ENCODE data around the gene ATAD1. TPM values are rescaled to one million over a fixed set of nuclear protein-coding genes. Genes with fewer than 3 reads are reported as not detected.

ATAD1 gene
- total and polyA plus RNA-seq, 2 of the 4 experiments (the other 2 are of a cell fraction) = 12.7 to 21.9 TPM

DNA sequence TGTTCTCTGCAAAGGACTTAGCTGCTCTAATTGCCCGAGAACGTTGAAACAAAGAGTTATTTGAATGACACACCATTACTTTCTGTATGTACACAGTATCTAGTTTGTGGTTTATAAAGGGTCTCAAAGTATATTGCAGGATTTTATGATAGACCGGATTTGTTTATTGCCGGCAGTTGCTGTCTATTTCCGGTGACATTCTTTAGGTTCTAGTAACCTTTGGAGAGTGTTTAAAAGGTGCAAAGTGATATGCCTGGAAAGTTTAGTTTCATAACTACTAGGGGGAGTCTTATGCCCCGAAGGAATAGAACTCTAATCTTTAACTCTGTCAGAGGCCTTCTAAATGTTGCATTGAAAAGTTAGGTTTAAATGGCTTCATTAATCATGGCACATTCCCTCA lies 94.5 kb downstream of the ATAD1 start:
- H2BK15ac ChIP-seq (ENCODE audit: low read depth, low read length) = no peak overlapping the region
- H2AFZ ChIP-seq (replicated peaks; ENCODE audit: low read length, poor library complexity) = no peak overlapping the region
- H3K9ac ChIP-seq (ENCODE audit: low read depth, low read length) = no peak overlapping the region
- ATAC-seq (ENCODE audit: low read depth) = peak; percentile 61
- H4K91ac ChIP-seq (ENCODE audit: insufficient read depth, low read depth, low read length) = no peak overlapping the region
- H3K4me2 ChIP-seq (ENCODE audit: low read depth, low read length) = peak overlapping the region; percentile 46; the same call in 1 of the 2 replicates
- dilution Hi-C loops (cut with HindIII; ENCODE audit: low sequenced_read_pairs, unreplicated experiment) (no loop called here), in situ Hi-C loops (cut with MboI; ENCODE audit: low sequenced_read_pairs) (no loop called here), intact Hi-C loops (cut with micrococcal nuclease) (loop anchor here (5.0 kb wide), 1 partner anchor 66 kb away; the partner anchor contains the start of gene PAPSS2)
- H3K14ac ChIP-seq (replicated peaks; ENCODE audit: low read depth, low read length) = peak overlapping the region; percentile 39
- BruUV-seq (replicated peaks) = no TSS peak
- H3K79me1 ChIP-seq (ENCODE audit: low read depth in 1 of 2, low read length in 2 of 2) = 0 out of 4 replicates have a peak, but pooled peaks cover 0 to 8% of the 10 kb centered on the region in 2 experiments
- H3K18ac ChIP-seq (ENCODE audit: low read depth, low read length) = no peak overlapping the region
- peaks cover 9% of the 10 kb centered on the region for H3K4me1 ChIP-seq (ENCODE audit: control insufficient read depth, insufficient read depth, low read length)
- H3K56ac ChIP-seq (ENCODE audit: extremely low read depth, insufficient read depth, low read length) = no peak overlapping the region
- no peak overlapping the region for H2BK120ac ChIP-seq (ENCODE audit: low read depth, low read length)
- H3K4me3 ChIP-seq (ENCODE audit: insufficient read depth, low read depth, low read length) = no peak overlapping the region
- H3K9me3 ChIP-seq (ENCODE audit: control insufficient read depth, insufficient read depth, low read length) = no peaks in the 10 kb centered on the region
- ChIA-PET CTCF (no interaction called here), POLR2A (ENCODE audit: unreplicated experiment) (no interaction called here)
- H3K27me3 ChIP-seq (ENCODE audit: control insufficient read depth, insufficient read depth, low read length) = no peaks in the 10 kb centered on the region
- H3K27ac ChIP-seq (ENCODE audit: insufficient read depth, low read length) = no peak overlapping the region
- no peak overlapping the region for H2AK5ac ChIP-seq (ENCODE audit: low read depth, low read length)
- H2BK5ac ChIP-seq (ENCODE audit: low read depth, low read length, poor library complexity, severe bottlenecking) = no peak overlapping the region
- no peak overlapping the region for H2AK9ac ChIP-seq (replicated peaks; ENCODE audit: low read depth, low read length, poor library complexity)
- H4K5ac ChIP-seq (ENCODE audit: low read depth, low read length) = no peak overlapping the region
- peaks cover 7% of the 10 kb centered on the region for H3K9me1 ChIP-seq (ENCODE audit: insufficient read depth, low read length)
- no peak overlapping the region for H3K4ac ChIP-seq (ENCODE audit: low read depth, low read length)
- H3K36me3 ChIP-seq (ENCODE audit: control insufficient read depth, insufficient read depth, low read length) = peaks cover 5% of the 10 kb centered on the region; the same call in 1 of the 2 replicates
- H2BK20ac ChIP-seq (ENCODE audit: low read depth, low read length) = no peak overlapping the region
- WGBS, 2 experiments (ENCODE audit: extremely low coverage in 2 of 2, insufficient read length in 1 of 2) = no CpG with 5 or more reads among the region's 6 CpGs
- peak; percentile 43 for DNase-seq
- H4K8ac ChIP-seq (ENCODE audit: low read depth in 2 of 2, low read length in 2 of 2) = no peak overlapping the region
- 0 out of 2 replicates have a peak overlapping the region, but pooled peaks have one; percentile 18 for H3K23ac ChIP-seq (ENCODE audit: low read depth, low read length)
- no peak for TF ChIP-seq BHLHE40 (IDR thresholded peaks at IDR 0.05; ENCODE audit: low read depth, low read length)
- no peak for TF ChIP-seq FOS (IDR thresholded peaks at IDR 0.05; ENCODE audit: low read depth, low read length)
- no peak for TF ChIP-seq CHD1 (IDR thresholded peaks at IDR 0.05; ENCODE audit: low read depth, low read length)
- no peak for TF ChIP-seq RCOR1 (IDR thresholded peaks at IDR 0.05; ENCODE audit: insufficient replicate concordance, low read length)
- no peak for TF ChIP-seq NFE2L2 (IDR thresholded peaks at IDR 0.05; ENCODE audit: low read depth, low read length)
- no peak for TF ChIP-seq RFX5 (IDR thresholded peaks at IDR 0.05; ENCODE audit: low read depth, low read length)
- TF ChIP-seq CEBPB (IDR thresholded peaks at IDR 0.05; ENCODE audit: low read depth, low read length) = no peak
- TF ChIP-seq, protein P1, sequence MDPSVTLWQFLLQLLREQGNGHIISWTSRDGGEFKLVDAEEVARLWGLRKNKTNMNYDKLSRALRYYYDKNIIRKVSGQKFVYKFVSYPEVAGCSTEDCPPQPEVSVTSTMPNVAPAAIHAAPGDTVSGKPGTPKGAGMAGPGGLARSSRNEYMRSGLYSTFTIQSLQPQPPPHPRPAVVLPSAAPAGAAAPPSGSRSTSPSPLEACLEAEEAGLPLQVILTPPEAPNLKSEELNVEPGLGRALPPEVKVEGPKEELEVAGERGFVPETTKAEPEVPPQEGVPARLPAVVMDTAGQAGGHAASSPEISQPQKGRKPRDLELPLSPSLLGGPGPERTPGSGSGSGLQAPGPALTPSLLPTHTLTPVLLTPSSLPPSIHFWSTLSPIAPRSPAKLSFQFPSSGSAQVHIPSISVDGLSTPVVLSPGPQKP (IDR thresholded peaks at IDR 0.05; ENCODE audit: borderline replicate concordance, low read depth, low read length) = no peak
- no peak for TF ChIP-seq SMC3 (IDR thresholded peaks at IDR 0.05; ENCODE audit: low read depth, low read length)
- TF ChIP-seq MAFK (IDR thresholded peaks at IDR 0.05; ENCODE audit: low read depth, low read length) = no peak
- no peak for TF ChIP-seq USF2 (IDR thresholded peaks at IDR 0.05; ENCODE audit: low read depth, low read length)
- no peak for TF ChIP-seq MXI1 (IDR thresholded peaks at IDR 0.05; ENCODE audit: borderline replicate concordance, low read depth, low read length)
- H4K20me1 ChIP-seq (ENCODE audit: insufficient read depth, low read length) = no peaks in the 10 kb centered on the region

Measured in IMR-90 (cell line).